Choroid plexus epithelial cell (primary cell): ENCODE data around the gene COL5A1.

Experiments
- DNase-seq: peaks from one replicate; pipeline ENCODE4 v3.0.0-alpha.2; 2010; ENCODE audit warnings: low read depth
- H3K4me3 ChIP-seq: 2 replicates; pipeline ENCODE4 v1.5.1; 2011; ENCODE audit warnings: low read depth, mild to moderate bottlenecking, control low read depth, low read length, moderate library complexity
- CTCF ChIP-seq: conservative IDR thresholded peaks from 2 replicates; pipeline ENCODE4 v1.5.1; 2011; ENCODE audit warnings: low read depth, mild to moderate bottlenecking, control low read depth, inconsistent platforms, low read length, moderate library complexity

COL5A1 gene

GRCh38 chr9:134739660-134739968, 98.0 kb downstream of the COL5A1 start:
- no peak for DNase-seq
- no peak overlapping the region for H3K4me3 ChIP-seq
- no peak for TF ChIP-seq CTCF

GRCh38 chr9:134740071-134740470, 98.5 kb downstream of the COL5A1 start:
- no peak for TF ChIP-seq CTCF
- no peak overlapping the region for H3K4me3 ChIP-seq
- no peak for DNase-seq

- no peak overlapping the region for H3K4me3 ChIP-seq
- no peak for TF ChIP-seq CTCF
- no peak for DNase-seq
These were observed 100.2 kb downstream of the COL5A1 start for GRCh38 chr9:134741846-134742245.

GRCh38 chr9:134742822-134743535, 101.4 kb downstream of the COL5A1 start:
- DNase-seq = no peak
- H3K4me3 ChIP-seq = no peak overlapping the region
- TF ChIP-seq CTCF = peak; percentile 30

- no peak for TF ChIP-seq CTCF
- H3K4me3 ChIP-seq = no peak overlapping the region
- DNase-seq = no peak
These were observed 102.2 kb downstream of the COL5A1 start for GRCh38 chr9:134743853-134744252.

GRCh38 chr9:134744385-134745295, 103.0 kb downstream of the COL5A1 start:
- DNase-seq = no peak
- no peak for TF ChIP-seq CTCF
- no peak overlapping the region for H3K4me3 ChIP-seq
